ENCODE measurements around the gene NKAIN1.

GRCh38 chr1:31163866-31164265, 75.8 kb downstream of the NKAIN1 start:
- TF ChIP-seq, protein P1, sequence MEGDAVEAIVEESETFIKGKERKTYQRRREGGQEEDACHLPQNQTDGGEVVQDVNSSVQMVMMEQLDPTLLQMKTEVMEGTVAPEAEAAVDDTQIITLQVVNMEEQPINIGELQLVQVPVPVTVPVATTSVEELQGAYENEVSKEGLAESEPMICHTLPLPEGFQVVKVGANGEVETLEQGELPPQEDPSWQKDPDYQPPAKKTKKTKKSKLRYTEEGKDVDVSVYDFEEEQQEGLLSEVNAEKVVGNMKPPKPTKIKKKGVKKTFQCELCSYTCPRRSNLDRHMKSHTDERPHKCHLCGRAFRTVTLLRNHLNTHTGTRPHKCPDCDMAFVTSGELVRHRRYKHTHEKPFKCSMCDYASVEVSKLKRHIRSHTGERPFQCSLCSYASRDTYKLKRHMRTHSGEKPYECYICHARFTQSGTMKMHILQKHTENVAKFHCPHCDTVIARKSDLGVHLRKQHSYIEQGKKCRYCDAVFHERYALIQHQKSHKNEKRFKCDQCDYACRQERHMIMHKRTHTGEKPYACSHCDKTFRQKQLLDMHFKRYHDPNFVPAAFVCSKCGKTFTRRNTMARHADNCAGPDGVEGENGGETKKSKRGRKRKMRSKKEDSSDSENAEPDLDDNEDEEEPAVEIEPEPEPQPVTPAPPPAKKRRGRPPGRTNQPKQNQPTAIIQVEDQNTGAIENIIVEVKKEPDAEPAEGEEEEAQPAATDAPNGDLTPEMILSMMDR (IDR thresholded peaks at IDR 0.05), result no peak
- TF ChIP-seq POLR2AphosphoS5 (IDR thresholded peaks at IDR 0.05; ENCODE audit: low read depth, low read length), result no peak
